ENCODE results near the gene NENF.

DNA sequence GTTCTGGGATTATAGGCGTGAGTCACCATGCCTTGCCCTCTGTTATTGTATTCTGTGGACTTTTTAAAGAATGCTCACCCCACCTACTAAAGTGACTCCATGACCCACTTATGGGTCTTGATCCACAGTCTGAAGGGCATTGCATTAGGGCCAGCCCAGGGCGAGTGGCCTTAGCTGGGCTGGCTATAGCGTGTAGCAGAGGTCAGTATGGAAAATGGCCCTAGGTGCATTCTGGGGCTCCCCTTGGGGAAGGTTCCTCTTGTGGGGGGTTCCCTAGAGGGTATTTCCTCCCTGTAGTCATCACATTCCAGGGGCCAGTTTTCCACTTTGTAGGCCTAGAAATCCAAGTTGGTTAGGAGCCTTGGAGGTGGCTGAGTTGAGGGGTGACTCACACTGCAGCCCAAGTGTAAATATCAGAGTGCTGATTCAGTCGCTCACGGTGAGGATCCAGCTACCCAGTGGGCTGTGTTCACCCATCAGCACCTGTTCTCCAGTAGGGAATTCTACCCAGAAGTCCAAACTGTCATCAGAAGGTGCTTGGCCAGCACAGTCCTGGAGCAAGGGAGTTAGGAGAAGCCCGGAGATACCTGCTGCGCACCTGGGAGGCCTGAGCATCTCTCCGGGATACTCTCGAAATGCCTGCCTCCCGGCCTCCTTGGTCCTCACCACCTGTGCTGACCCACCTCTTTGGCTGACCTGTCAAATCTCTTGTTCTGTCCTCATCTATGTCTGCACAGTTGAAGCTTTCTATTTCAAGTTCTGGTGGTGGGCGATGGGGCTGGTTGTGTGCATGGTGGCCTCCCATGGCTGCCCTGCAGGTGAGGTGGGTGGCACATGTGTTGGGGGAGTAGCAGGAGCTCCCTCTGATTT is 52.2 kb downstream of the NENF start:
- TF ChIP-seq NFIC (IDR thresholded peaks at IDR 0.05) (peak; percentile 33; the same call in 1 of the 2 replicates), TAF1 (IDR thresholded peaks at IDR 0.05; ENCODE audit: low read depth) (no peak), EGR1 (IDR thresholded peaks at IDR 0.05) (no peak)
- TF ChIP-seq, protein P1, sequence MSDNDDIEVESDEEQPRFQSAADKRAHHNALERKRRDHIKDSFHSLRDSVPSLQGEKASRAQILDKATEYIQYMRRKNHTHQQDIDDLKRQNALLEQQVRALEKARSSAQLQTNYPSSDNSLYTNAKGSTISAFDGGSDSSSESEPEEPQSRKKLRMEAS (IDR thresholded peaks at IDR 0.05) = 0 out of 2 replicates have a peak, but pooled peaks have one; percentile 26
- TF ChIP-seq, protein P2, sequence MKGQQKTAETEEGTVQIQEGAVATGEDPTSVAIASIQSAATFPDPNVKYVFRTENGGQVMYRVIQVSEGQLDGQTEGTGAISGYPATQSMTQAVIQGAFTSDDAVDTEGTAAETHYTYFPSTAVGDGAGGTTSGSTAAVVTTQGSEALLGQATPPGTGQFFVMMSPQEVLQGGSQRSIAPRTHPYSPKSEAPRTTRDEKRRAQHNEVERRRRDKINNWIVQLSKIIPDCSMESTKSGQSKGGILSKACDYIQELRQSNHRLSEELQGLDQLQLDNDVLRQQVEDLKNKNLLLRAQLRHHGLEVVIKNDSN (IDR thresholded peaks at IDR 0.05) = no peak; the same call in 1 of the 2 replicates
